A549 (cell line): ENCODE measurements around the gene PRRC2B. TPM values are rescaled to one million over a fixed set of nuclear protein-coding genes. Genes with fewer than 3 reads are reported as not detected.
"Not testable (repeated sequence)": the region's sequence is repeated elsewhere in the genome, so short reads cannot be mapped to it uniquely, and the experiment has no call there.

Experiments
- ATAC-seq, 2 experiments: fragments of 200-7000 bp in 1 of 2; fragments of >200 bp in 1 of 2; cut with Nextera tagmentation in 1 of 2; cut with Tn5 transposase in 1 of 2; 3 replicates each; pipeline versions ENCODE4 v1.8.0 to v1.9.1; 2018 to 2020; ENCODE audit warnings: mild to moderate bottlenecking in 1 of 2, moderate library complexity in 1 of 2
- CTCF ChIA-PET: fragments of 300-600 bp; sonication (Branson Sonifier 250); formaldehyde crosslinking; extraction: SDS; loops from one replicate; lab custom pipeline; 2021; ENCODE audit warnings: antibody characterized with exemption, inconsistent platforms; lab: Yijun Ruan, JAX
- POLR2A ChIA-PET: fragments of 350-600 bp; formaldehyde crosslinking; extraction: SDS; loops from one replicate; lab custom pipeline; 2021; ENCODE audit warnings: antibody characterized with exemption, inconsistent platforms; lab: Yijun Ruan, JAX
- DNase-seq, 2 experiments: peaks; one replicate each; pipeline versions ENCODE4 v3.0.0 to v3.0.0-alpha.2; 2011 to 2016; ENCODE audit warnings: low read depth in 1 of 2, low spot score in 1 of 2
- FAIRE-seq: peaks from 2 replicates; lab custom pipeline; 2011; peaks lifted over from hg19 to GRCh38; lab: Jason Lieb, UNC
- H3K27ac ChIP-seq, 2 experiments: fragments of >200 bp; sonication (Bioruptor Twin); formaldehyde crosslinking; 3 replicates each; pipeline ENCODE4 v1.5.1; 2016 to 2017
- H3K4me1 ChIP-seq: fragments of >200 bp; sonication (Bioruptor Twin); formaldehyde crosslinking; 3 replicates; pipeline ENCODE4 v1.6.1; 2016
- H3K4me2 ChIP-seq: fragments of >200 bp; sonication (Bioruptor Twin); formaldehyde crosslinking; 3 replicates; pipeline ENCODE4 v1.6.1; 2016
- H3K4me3 ChIP-seq: fragments of >200 bp; sonication (Bioruptor Twin); formaldehyde crosslinking; 3 replicates; pipeline ENCODE4 v1.5.1; 2016
- H3K9me3 ChIP-seq: fragments of >200 bp; sonication (Bioruptor Twin); formaldehyde crosslinking; 3 replicates; pipeline ENCODE4 v1.6.1; 2016
- CEBPB ChIP-seq, 2 experiments: fragments of >200 bp in 1 of 2; sonication (Bioruptor Twin) in 1 of 2; formaldehyde crosslinking in 1 of 2; IDR thresholded peaks; 2 replicates each; pipeline ENCODE4 v1.6.1; 2012 to 2016
- CHD2 ChIP-seq: fragments of 150-350 bp; IDR thresholded peaks from 2 replicates; pipeline ENCODE4 v1.6.1; 2014; ENCODE audit warnings: low read length; ENCODE audit not compliant: partially characterized antibody
- CTCF ChIP-seq: fragments of >200 bp; sonication (Bioruptor Twin); formaldehyde crosslinking; IDR thresholded peaks from 3 replicates; pipeline ENCODE4 v1.5.1; 2016
- EHMT2 ChIP-seq: fragments of 200-600 bp; sonication (generic); IDR thresholded peaks from 2 replicates; pipeline ENCODE4 v1.6.1; 2016; ENCODE audit warnings: antibody characterized with exemption, low read depth, mild to moderate bottlenecking, moderate library complexity
- ESRRA ChIP-seq: fragments of 150-350 bp; IDR thresholded peaks from 2 replicates; pipeline ENCODE4 v1.6.1; 2014; ENCODE audit warnings: mild to moderate bottlenecking, low read length, borderline replicate concordance
- FOSB ChIP-seq: fragments of 250-450 bp; sonication (Bioruptor Pico); IDR thresholded peaks from 2 replicates; pipeline ENCODE4 v1.5.0; 2020; ENCODE audit warnings: mild to moderate bottlenecking, moderate library complexity
- HDAC2 ChIP-seq: fragments of 200-600 bp; sonication (generic); IDR thresholded peaks from 2 replicates; pipeline ENCODE4 v1.6.1; 2016
- HES2 ChIP-seq: fragments of >200 bp; sonication (Bioruptor Twin); formaldehyde crosslinking; IDR thresholded peaks from 2 replicates; pipeline ENCODE4 v1.6.1; 2016
- HOXA7 ChIP-seq: fragments of 250-450 bp; sonication (Bioruptor Pico); IDR thresholded peaks from 2 replicates; pipeline ENCODE4 v1.5.0; 2020; ENCODE audit warnings: mild to moderate bottlenecking, moderate library complexity
- HOXB13 ChIP-seq: fragments of 250-450 bp; sonication (Bioruptor Pico); IDR thresholded peaks from 2 replicates; pipeline ENCODE4 v1.5.0; 2020; ENCODE audit warnings: low read depth, mild to moderate bottlenecking, moderate library complexity
- NFE2L2 ChIP-seq: fragments of 150-350 bp; conservative IDR thresholded peaks from 2 replicates; pipeline ENCODE4 v1.6.1; 2014; ENCODE audit warnings: low read length
- POLR2AphosphoS2 ChIP-seq: conservative IDR thresholded peaks from 2 replicates; pipeline ENCODE4 v1.6.1; 2012; ENCODE audit warnings: low read length, improper control_type of control experiment, inconsistent platforms
- RAD21 ChIP-seq, 2 experiments: fragments of >200 bp in 1 of 2; sonication (Bioruptor Twin) in 1 of 2; formaldehyde crosslinking in 1 of 2; IDR thresholded peaks in 1 of 2; conservative IDR thresholded peaks in 1 of 2; 2 replicates in 1 of 2; 3 replicates in 1 of 2; pipeline ENCODE4 v1.6.1; 2012 to 2018; ENCODE audit warnings: inconsistent platforms in 1 of 2
- REST ChIP-seq: fragments of 200-600 bp; sonication (generic); IDR thresholded peaks from 2 replicates; pipeline ENCODE4 v1.6.1; 2016; ENCODE audit warnings: antibody characterized with exemption, mild to moderate bottlenecking, moderate library complexity
- SREBF2 ChIP-seq: fragments of 450-650 bp; IDR thresholded peaks from 2 replicates; pipeline ENCODE4 v1.6.1; 2014; ENCODE audit warnings: mild to moderate bottlenecking, moderate library complexity
- TP53 ChIP-seq: fragments of 250-450 bp; sonication (Bioruptor Pico); IDR thresholded peaks from 2 replicates; pipeline ENCODE4 v1.5.0; 2021; ENCODE audit warnings: mild to moderate bottlenecking, moderate library complexity
- WGBS: methylation state at CpG from one replicate; pipeline ENCODE4 v1.1.6; 2017; ENCODE audit errors: missing lambda C conversion rate; 5-methylcytosine and 5-hydroxymethylcytosine counted together
- polyA plus RNA-seq, 4 experiments: library from polyadenylated mRNA; depleted of rRNA in 3 of 4; stranded (reverse); fragments of >200 nt; fragmentation: RNase III in 1 of 4; extraction: RNeasy Plus Mini Kit Qiagen cat#74134 plus additional on column Dnase treatment in 1 of 4; gene quantifications; 2 replicates in 3 of 4; 3 replicates in 1 of 4; pipeline ENCODE4 v1.2.3, GENCODE V29; 2011 to 2017

The PRRC2B gene
- polyA plus RNA-seq, 2 of the 4 experiments (the other 2 are of a cell fraction) = 35.6 to 47.3 TPM

- Histone ChIP-seq H3K4me2 (no peak overlapping the region), H3K9me3 (no peaks in the 10 kb centered on the region), H3K27ac (no peak overlapping the region), H3K4me3 (no peak overlapping the region), H3K4me1 (no peaks in the 10 kb centered on the region)
- no peak for TF ChIP-seq ESRRA
- no peak for TF ChIP-seq EHMT2
- no peak for TF ChIP-seq REST
- TF ChIP-seq NFE2L2 = no peak
- no peak for TF ChIP-seq HDAC2
- TF ChIP-seq HOXA7 = no peak
- TF ChIP-seq POLR2AphosphoS2 = no peak
- TF ChIP-seq TP53 (CRISPR knock-in tag) = no peak
- TF ChIP-seq SREBF2 = no peak
- WGBS = 91% methylated on average over 15 of the region's 15 CpGs
- CTCF ChIA-PET = interaction anchor here (0.9 kb wide), 2 partner anchors 15 to 23 kb away, joined by 3 read pairs; no protein-coding TSS in a partner anchor
- POLR2A ChIA-PET = no interaction called here
- FAIRE-seq = no peak
- ATAC-seq = no peak
- DNase-seq = no peak
These were observed 119.3 kb downstream of the PRRC2B start for GRCh38 chr9:131513177-131513576.

- H3K4me3 ChIP-seq, CTCF ChIA-PET, H3K4me1 ChIP-seq, H3K4me2 ChIP-seq, FAIRE-seq, H3K27ac ChIP-seq, POLR2A ChIA-PET, H3K9me3 ChIP-seq, DNase-seq, ATAC-seq: not testable (repeated sequence)
- 90% methylated on average over 7 of the region's 12 CpGs for WGBS
These were observed 121.7 kb downstream of the PRRC2B start for GRCh38 chr9:131515559-131516031.

- Histone ChIP-seq H3K4me1 (no peaks in the 10 kb centered on the region), H3K4me3 (no peak overlapping the region), H3K4me2 (no peak overlapping the region), H3K27ac (no peak overlapping the region), H3K9me3 (no peaks in the 10 kb centered on the region)
- ATAC-seq = no peak
- DNase-seq = no peak
- no peak for FAIRE-seq
- TF ChIP-seq HOXB13 (CRISPR knock-in tag) (no peak), CHD2 (no peak), FOSB (CRISPR knock-in tag) (no peak), CEBPB (IDR thresholded peaks at IDR 0.05) (no peak), RAD21 (conservative IDR thresholded peaks at IDR 0.05 in 1 of 2, IDR thresholded peaks at IDR 0.05 in 1 of 2) (no peak), CTCF (no peak), HES2 (no peak)
- POLR2A ChIA-PET = no interaction called here
- CTCF ChIA-PET = no interaction called here
- 87% methylated on average over 14 of the region's 15 CpGs for WGBS
These were observed 122.2 kb downstream of the PRRC2B start for GRCh38 chr9:131516100-131516499.
